Urinary bladder (tissue), 4 donors: Measurements from ENCODE around the gene GPHA2. TPM values are rescaled to one million over a fixed set of nuclear protein-coding genes. Genes with fewer than 3 reads are reported as not detected.

Source experiments
- DNase-seq: peaks from one replicate; pipeline ENCODE4 v3.0.0-alpha.2; 2015; ENCODE audit errors: extremely low spot score
- H3K27ac ChIP-seq: one replicate; pipeline ENCODE4 v1.5.1; 2013; ENCODE audit warnings: low read depth, mild to moderate bottlenecking, moderate library complexity
- H3K36me3 ChIP-seq: one replicate; pipeline ENCODE4 v1.6.1; 2013; ENCODE audit warnings: mild to moderate bottlenecking, moderate library complexity; ENCODE audit not compliant: insufficient read depth
- H3K4me1 ChIP-seq: one replicate; pipeline ENCODE4 v1.6.1; 2013; ENCODE audit warnings: mild to moderate bottlenecking, moderate library complexity; ENCODE audit not compliant: insufficient read depth
- H3K4me3 ChIP-seq: one replicate; pipeline ENCODE4 v1.5.1; 2013; ENCODE audit warnings: low read depth, low read length
- WGBS: extraction: QIAGEN DNeasy Blood & Tissue Kit; methylation state at CpG from one replicate; pipeline ENCODE4 v1.1.7; 2013; 5-methylcytosine and 5-hydroxymethylcytosine counted together
- polyA plus RNA-seq: library from polyadenylated mRNA; stranded (reverse); fragments of 200-250 nt; gene quantifications from one replicate; pipeline ENCODE4 v1.2.3, GENCODE V29; 2013
- small RNA-seq: library from RNA; depleted of rRNA; stranded (forward); fragments of <200 nt; gene quantifications from one replicate; pipeline ENCODE3, GENCODE V24; 2014
- total RNA-seq: library from RNA; depleted of rRNA; stranded (reverse); fragments of >200 nt; gene quantifications from one replicate; pipeline ENCODE4 v1.2.3, GENCODE V29; 2014
- donor health status: healthy with polysubstance abuse.
- donor health status: healthy.

The GPHA2 gene
- total and polyA plus RNA-seq, 2 donors, result not detected

DNA sequence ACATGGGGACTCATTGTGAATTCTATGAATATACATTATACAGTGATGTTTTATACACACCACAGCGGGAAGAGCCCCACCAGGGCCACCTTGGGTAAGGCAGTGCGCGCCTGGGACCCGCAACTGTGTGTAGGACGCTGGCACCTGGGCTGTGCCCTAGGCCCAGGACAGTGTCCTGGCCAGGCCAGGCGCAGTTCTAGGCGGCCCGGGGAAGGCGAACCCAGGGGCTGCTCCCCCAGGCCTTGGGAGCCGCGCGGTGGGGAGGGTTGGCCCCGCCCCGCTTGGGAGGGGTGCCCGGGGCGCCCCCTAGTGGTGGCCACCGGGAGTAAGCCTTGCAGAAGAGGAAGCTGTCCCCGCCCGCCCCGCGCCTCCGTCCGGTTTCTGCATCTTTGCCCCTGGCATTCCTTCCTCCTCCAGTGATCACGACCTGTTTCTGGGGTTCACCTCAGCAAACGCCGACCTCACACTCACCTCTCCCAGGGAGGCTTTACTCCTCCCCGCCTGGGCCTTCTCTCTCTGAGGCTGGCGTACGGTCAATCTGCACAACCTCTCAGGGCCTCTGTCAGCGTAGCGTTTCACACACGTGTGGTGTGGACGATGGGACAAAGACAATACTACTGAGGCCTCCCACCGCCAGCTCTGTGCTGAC is 47.8 kb downstream of the GPHA2 start:
- H3K4me1 ChIP-seq, result no peaks in the 10 kb centered on the region
- H3K27ac ChIP-seq, result no peak overlapping the region
- WGBS, result 13% methylated on average over 34 of the region's 34 CpGs
- H3K36me3 ChIP-seq, result no peaks in the 10 kb centered on the region
- no peak overlapping the region for H3K4me3 ChIP-seq
- no peak for DNase-seq

DNA sequence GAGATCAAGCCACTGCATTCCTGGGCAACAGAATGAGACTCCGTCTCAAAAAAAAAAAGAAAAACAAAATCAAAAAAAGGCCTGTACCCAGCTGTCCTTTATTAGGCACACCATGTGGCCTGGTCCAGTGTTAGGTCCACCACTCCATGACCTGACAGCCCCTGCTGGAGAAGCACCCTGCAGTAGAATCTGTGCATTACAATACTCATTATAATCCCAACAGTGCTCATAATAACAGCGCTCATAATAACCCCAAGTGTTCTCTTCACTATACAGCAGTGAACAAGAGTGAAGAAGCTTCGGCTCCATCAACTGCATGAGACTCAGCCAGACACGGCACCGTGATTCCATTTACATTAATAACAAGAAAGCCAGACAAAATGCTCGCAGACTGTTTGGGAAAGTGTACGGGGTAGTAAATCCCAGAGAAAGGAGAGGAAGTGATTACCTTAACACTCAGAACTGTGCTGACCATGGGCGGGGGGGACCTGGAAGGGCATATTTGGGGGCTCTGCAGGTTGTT is 48.4 kb downstream of the GPHA2 start:
- Histone ChIP-seq H3K36me3 (no peaks in the 10 kb centered on the region), H3K4me3 (no peak overlapping the region), H3K27ac (no peak overlapping the region), H3K4me1 (no peaks in the 10 kb centered on the region)
- no peak for DNase-seq
- WGBS, result 77% methylated on average over 8 of the region's 8 CpGs

DNA sequence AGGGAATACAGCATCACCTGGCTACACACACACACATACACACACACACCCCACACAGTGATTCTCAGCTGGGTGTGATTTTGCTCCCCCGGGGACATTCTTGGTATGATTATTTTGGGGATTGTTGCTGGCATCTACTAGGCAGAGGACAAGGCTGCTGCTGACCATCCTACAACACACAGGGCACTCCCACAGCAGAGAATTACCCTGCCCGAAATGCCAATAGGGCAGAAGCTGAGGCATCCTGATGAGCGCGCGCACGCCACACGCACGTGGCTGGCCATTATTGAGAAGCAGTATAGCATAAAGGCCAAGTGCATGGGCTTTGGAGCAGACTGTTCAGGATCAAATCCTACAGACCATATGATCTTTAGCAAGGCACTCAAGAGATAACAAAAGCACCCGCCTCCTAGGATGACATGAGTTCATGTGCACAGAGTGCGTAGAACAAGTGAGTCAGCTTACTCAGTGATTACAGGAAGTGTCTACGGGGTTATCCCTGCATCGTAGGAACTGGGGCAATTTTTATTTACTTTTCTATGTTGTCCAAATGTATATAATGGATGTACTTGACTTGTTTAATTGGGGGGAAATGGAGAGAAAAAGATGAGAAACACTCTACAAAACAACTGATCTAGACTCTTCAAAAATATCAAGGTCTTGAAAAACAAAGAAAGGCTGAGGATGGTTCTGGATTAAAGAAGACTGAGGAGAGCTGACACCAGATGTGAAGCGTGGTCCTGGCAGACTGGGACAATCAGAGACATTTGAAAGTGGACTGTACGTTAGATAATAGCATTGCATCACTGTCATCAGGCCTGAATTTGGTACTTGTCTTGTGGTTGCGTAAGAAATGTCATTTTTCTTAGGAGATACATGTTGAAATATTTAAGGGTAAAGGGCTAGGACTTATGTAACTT is 50.1 kb downstream of the GPHA2 start:
- Histone ChIP-seq H3K36me3 (no peaks in the 10 kb centered on the region), H3K27ac (no peak overlapping the region), H3K4me1 (no peaks in the 10 kb centered on the region), H3K4me3 (no peak overlapping the region)
- no peak for DNase-seq
- WGBS, result 75% methylated on average over 15 of the region's 15 CpGs

Small RNA genes lying within 50 kb of the gene (small RNA-seq; reads per million reads assigned to genes)
- gene MIR6749 (not detected), gene MIR6750 (0.12 reads per million)

Other genes with a start within 250 kb of the GPHA2 start
- 11.5 TPM for gene NRXN2, start 212.7 kb downstream of the GPHA2 start, total RNA-seq
- gene NRXN2, start 212.7 kb downstream of the GPHA2 start, polyA plus RNA-seq, result 30.5 TPM
- gene RASGRP2, start 191.8 kb downstream of the GPHA2 start, total RNA-seq, result 7.6 TPM
- 46.1 TPM for gene RASGRP2, start 191.8 kb downstream of the GPHA2 start, polyA plus RNA-seq
- gene PYGM, start 175.9 kb downstream of the GPHA2 start, total RNA-seq, result 15.1 TPM
- gene PYGM, start 175.9 kb downstream of the GPHA2 start, polyA plus RNA-seq, result 33.6 TPM
- gene SF1, start 157.4 kb downstream of the GPHA2 start, total RNA-seq, result 111 TPM
- 115 TPM for gene SF1, start 157.4 kb downstream of the GPHA2 start, polyA plus RNA-seq
- 11.7 TPM for gene MAP4K2, start 132.7 kb downstream of the GPHA2 start, total RNA-seq
- 13.9 TPM for gene MAP4K2, start 132.7 kb downstream of the GPHA2 start, polyA plus RNA-seq
- 11.3 TPM for gene MEN1, start 125.3 kb downstream of the GPHA2 start, total RNA-seq
- gene MEN1, start 125.3 kb downstream of the GPHA2 start, polyA plus RNA-seq, result 17.4 TPM
- 4.3 TPM for gene CDC42BPG, start 91.2 kb downstream of the GPHA2 start, total RNA-seq
- gene CDC42BPG, start 91.2 kb downstream of the GPHA2 start, polyA plus RNA-seq, result 3.2 TPM
- 31.3 TPM for gene EHD1, start 57.3 kb downstream of the GPHA2 start, total RNA-seq
- 50.5 TPM for gene EHD1, start 57.3 kb downstream of the GPHA2 start, polyA plus RNA-seq
- 7.6 TPM for gene ATG2A, start 18.7 kb downstream of the GPHA2 start, total RNA-seq
- 21.4 TPM for gene ATG2A, start 18.7 kb downstream of the GPHA2 start, polyA plus RNA-seq
- gene PPP2R5B, start 11.2 kb downstream of the GPHA2 start, total RNA-seq, result 7.3 TPM
- gene PPP2R5B, start 11.2 kb downstream of the GPHA2 start, polyA plus RNA-seq, result 22.1 TPM
- gene MAJIN, start 36.2 kb upstream of the GPHA2 start, total RNA-seq, result not detected
- gene MAJIN, start 36.2 kb upstream of the GPHA2 start, polyA plus RNA-seq, result not detected
- 0.85 TPM for gene BATF2, start 61.1 kb upstream of the GPHA2 start, total RNA-seq
- 5.8 TPM for gene BATF2, start 61.1 kb upstream of the GPHA2 start, polyA plus RNA-seq
- 37.9 TPM for gene ARL2, start 78.3 kb upstream of the GPHA2 start, total RNA-seq
- 170 TPM for gene ARL2, start 78.3 kb upstream of the GPHA2 start, polyA plus RNA-seq
- 9.4 TPM for gene SNX15, start 91.5 kb upstream of the GPHA2 start, total RNA-seq
- gene SNX15, start 91.5 kb upstream of the GPHA2 start, polyA plus RNA-seq, result 34.5 TPM
- gene SAC3D1, start 105.3 kb upstream of the GPHA2 start, total RNA-seq, result 3.0 TPM
- gene SAC3D1, start 105.3 kb upstream of the GPHA2 start, polyA plus RNA-seq, result 14.7 TPM
- gene NAALADL1, start 122.7 kb upstream of the GPHA2 start, total RNA-seq, result 11.7 TPM
- gene NAALADL1, start 122.7 kb upstream of the GPHA2 start, polyA plus RNA-seq, result 38.1 TPM
- 3.9 TPM for gene CDCA5, start 148.1 kb upstream of the GPHA2 start, total RNA-seq
- 1.2 TPM for gene CDCA5, start 148.1 kb upstream of the GPHA2 start, polyA plus RNA-seq
- gene ZFPL1, start 148.3 kb upstream of the GPHA2 start, total RNA-seq, result 14.6 TPM
- gene ZFPL1, start 148.3 kb upstream of the GPHA2 start, polyA plus RNA-seq, result 50.8 TPM
- 107 TPM for gene VPS51, start 160.3 kb upstream of the GPHA2 start, total RNA-seq
- 167 TPM for gene VPS51, start 160.3 kb upstream of the GPHA2 start, polyA plus RNA-seq
- 9.6 TPM for gene TM7SF2, start 176.0 kb upstream of the GPHA2 start, total RNA-seq
- gene TM7SF2, start 176.0 kb upstream of the GPHA2 start, polyA plus RNA-seq, result 12.1 TPM
- 2.6 TPM for gene ZNHIT2, start 181.8 kb upstream of the GPHA2 start, total RNA-seq
- gene ZNHIT2, start 181.8 kb upstream of the GPHA2 start, polyA plus RNA-seq, result 19.8 TPM
- gene FAU, start 186.2 kb upstream of the GPHA2 start, total RNA-seq, result 177 TPM
- gene FAU, start 186.2 kb upstream of the GPHA2 start, polyA plus RNA-seq, result 1,282 TPM
- gene MRPL49, start 186.4 kb upstream of the GPHA2 start, total RNA-seq, result 26.8 TPM
- 55.6 TPM for gene MRPL49, start 186.4 kb upstream of the GPHA2 start, polyA plus RNA-seq
- gene SYVN1, start 198.6 kb upstream of the GPHA2 start, total RNA-seq, result 16.2 TPM
- gene SYVN1, start 198.6 kb upstream of the GPHA2 start, polyA plus RNA-seq, result 29.3 TPM
- gene SPDYC, start 234.3 kb upstream of the GPHA2 start, total RNA-seq, result not detected
- not detected for gene SPDYC, start 234.3 kb upstream of the GPHA2 start, polyA plus RNA-seq
- gene CAPN1, start 246.0 kb upstream of the GPHA2 start, total RNA-seq, result 94.3 TPM
- 123 TPM for gene CAPN1, start 246.0 kb upstream of the GPHA2 start, polyA plus RNA-seq